BJ (cell line): ENCODE results near the gene STUB1. TPM values are rescaled to one million over a fixed set of nuclear protein-coding genes. Genes with fewer than 3 reads are reported as not detected.

ENCODE experiments used
- CTCF ChIA-PET: fragments of 350-600 bp; formaldehyde crosslinking; extraction: SDS; loops from one replicate; lab custom pipeline; 2021; ENCODE audit warnings: antibody characterized with exemption, inconsistent platforms; lab: Yijun Ruan, JAX
- POLR2A ChIA-PET: fragments of 300-600 bp; sonication (Branson Sonifier 250); formaldehyde crosslinking; extraction: SDS; loops from one replicate; lab custom pipeline; 2021; ENCODE audit warnings: antibody characterized with exemption; lab: Charles Lee
- DNase-seq: peaks from one replicate; pipeline ENCODE4 v3.0.0-alpha.2; 2011; ENCODE audit warnings: low read depth
- H3K27me3 ChIP-seq: 2 replicates; pipeline ENCODE4 v1.6.0; 2011; ENCODE audit warnings: low read length; ENCODE audit not compliant: control insufficient read depth, insufficient read depth
- H3K36me3 ChIP-seq: 2 replicates; pipeline ENCODE4 v1.5.1; 2011; ENCODE audit warnings: low read length; ENCODE audit not compliant: control insufficient read depth, insufficient read depth
- H3K4me3 ChIP-seq: 2 replicates; pipeline ENCODE4 v1.5.1; 2011; ENCODE audit warnings: low read depth, mild to moderate bottlenecking, control low read depth, low read length
- CTCF ChIP-seq: IDR thresholded peaks from 2 replicates; pipeline ENCODE4 v1.5.1; 2011; ENCODE audit warnings: low read depth, mild to moderate bottlenecking, control low read depth, inconsistent platforms, low read length, moderate library complexity; ENCODE audit not compliant: insufficient read depth
- polyA plus RNA-seq: library from polyadenylated mRNA; depleted of rRNA; stranded (reverse); fragments of >200 nt; gene quantifications from 2 replicates; pipeline ENCODE4 v1.2.3, GENCODE V29; 2011

STUB1 gene
- polyA plus RNA-seq, 1 experiment = 148 TPM

DNA sequence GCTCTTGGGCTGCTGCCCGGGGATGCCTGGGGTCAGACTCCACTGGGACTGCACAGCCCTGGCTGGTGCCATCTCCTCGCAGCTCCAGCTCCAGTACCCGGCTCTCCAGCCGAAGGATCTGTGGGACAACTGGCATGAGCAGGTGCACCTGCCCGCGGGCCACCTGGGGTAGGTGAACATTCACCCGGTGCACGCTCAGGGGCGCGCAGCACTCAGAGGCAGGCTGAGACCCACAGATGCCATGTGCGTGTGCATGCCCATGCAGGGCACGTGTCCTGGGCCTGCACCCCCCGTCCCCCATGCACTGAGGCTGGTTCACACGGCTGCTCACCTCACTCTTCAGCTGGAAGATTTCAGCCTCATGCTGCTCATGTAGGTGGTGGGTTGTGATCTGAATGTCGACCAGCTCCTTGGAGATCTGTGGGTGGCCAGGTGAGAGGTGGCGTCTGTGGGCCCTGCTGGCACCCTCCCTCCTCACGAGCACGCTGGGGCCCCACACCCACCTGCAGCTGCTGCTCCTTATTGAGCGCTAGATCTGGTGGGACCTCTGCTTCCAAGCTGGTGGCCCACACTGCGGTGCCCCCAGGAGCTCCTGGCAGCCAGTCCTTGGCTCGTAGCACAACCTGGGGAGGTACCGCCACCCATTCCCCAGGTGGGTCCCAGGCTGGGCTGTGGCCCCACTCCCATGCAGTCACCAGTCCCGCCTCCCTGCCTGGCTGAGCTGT, 45.4 kb downstream of the STUB1 start:
- POLR2A ChIA-PET = no interaction called here

GRCh38 chr16:726188-726437, 45.9 kb downstream of the STUB1 start:
- no peak overlapping the region for H3K4me3 ChIP-seq
- ChIA-PET CTCF (interaction anchor here (1.3 to 2.9 kb wide), 3 partner anchors 10 to 15 kb away, joined by 3 to 18 read pairs (median 14); partner anchors contain the start of gene METRN), POLR2A (no interaction called here)
- no peak for TF ChIP-seq CTCF
- 0 out of 2 replicates have a peak, but pooled peaks cover 2% of the 10 kb centered on the region for H3K36me3 ChIP-seq
- DNase-seq = no peak
- H3K27me3 ChIP-seq = no peaks in the 10 kb centered on the region

More for the DNA sequence above, 45.4 kb downstream of the STUB1 start:
- Histone ChIP-seq H3K36me3 (0 out of 2 replicates have a peak, but pooled peaks cover 2% of the 10 kb centered on the region), H3K27me3 (no peaks in the 10 kb centered on the region), H3K4me3 (no peak overlapping the region)
- CTCF ChIA-PET = interaction anchor here (1.1 to 2.9 kb wide), 4 partner anchors 10 to 15 kb away, joined by 3 to 18 read pairs (median 8); partner anchors contain the start of genes CIAO3 and METRN
- no peak for DNase-seq
- TF ChIP-seq CTCF = no peak

DNA sequence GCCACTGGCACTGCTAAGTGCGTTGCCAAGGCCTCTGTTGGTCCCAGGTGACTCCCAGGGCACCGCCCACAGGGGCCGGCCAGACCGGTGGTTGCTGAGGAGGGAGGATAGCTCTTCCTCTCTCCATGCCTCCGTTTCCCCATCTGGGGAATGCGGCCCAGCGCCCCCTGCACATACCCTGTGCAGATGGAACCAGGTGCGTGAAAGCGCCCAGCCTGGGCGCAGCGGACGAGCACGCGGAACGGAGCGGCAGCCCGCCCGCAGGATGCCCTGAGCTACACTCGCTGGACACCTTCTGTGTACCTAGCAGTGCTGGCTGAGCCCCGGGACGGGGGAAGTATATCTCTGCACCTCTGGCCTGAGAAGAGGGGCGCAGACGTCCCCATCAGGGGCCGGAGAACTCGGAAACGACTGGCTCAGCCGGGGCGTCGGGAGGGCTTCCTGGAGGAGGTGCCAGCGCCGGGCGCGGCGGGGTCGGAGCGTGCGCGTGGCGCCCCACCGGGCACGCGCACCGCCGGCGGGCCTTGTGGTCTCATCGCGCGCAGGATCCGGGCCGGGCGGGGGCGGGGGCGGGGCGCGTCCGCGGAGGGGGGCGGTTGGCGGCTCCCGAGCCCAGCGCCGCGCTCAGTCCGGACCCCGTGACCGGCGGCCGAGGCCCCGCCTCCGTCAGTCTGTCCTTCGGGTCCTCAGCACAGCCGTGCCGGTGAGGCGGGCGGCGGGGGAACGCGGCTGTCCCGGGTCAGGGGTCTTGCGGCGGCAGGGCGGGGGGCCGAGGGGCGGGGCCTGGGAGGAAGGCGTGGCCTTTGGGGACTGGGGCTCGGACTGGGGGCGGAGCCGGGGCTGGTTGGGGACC, 46.5 kb downstream of the STUB1 start, which contains the start of the genes CCDC78 and HAGHL:
CCDC78 (minus strand) TSS at position 6 of the 853 bp plus-strand sequence. CDS start 76 bp downstream, outside the sequence.
HAGHL (plus strand) TSS at position 669 of the 853 bp plus-strand sequence. CDS start 404 bp downstream, outside the sequence.
- no peak for DNase-seq
- H3K36me3 ChIP-seq = peaks cover 4% of the 10 kb centered on the region; the same call in 1 of the 2 replicates
- peak within 1 kb of the TSS; percentile 66 for H3K4me3 ChIP-seq
- ChIA-PET POLR2A (no interaction called here), CTCF (interaction anchor here (1.3 to 2.9 kb wide), 4 partner anchors 11 to 16 kb away, joined by 3 to 18 read pairs (median 14); partner anchors contain the start of gene METRN)
- TF ChIP-seq CTCF = no peak
- H3K27me3 ChIP-seq = no peaks in the 10 kb centered on the region

DNA sequence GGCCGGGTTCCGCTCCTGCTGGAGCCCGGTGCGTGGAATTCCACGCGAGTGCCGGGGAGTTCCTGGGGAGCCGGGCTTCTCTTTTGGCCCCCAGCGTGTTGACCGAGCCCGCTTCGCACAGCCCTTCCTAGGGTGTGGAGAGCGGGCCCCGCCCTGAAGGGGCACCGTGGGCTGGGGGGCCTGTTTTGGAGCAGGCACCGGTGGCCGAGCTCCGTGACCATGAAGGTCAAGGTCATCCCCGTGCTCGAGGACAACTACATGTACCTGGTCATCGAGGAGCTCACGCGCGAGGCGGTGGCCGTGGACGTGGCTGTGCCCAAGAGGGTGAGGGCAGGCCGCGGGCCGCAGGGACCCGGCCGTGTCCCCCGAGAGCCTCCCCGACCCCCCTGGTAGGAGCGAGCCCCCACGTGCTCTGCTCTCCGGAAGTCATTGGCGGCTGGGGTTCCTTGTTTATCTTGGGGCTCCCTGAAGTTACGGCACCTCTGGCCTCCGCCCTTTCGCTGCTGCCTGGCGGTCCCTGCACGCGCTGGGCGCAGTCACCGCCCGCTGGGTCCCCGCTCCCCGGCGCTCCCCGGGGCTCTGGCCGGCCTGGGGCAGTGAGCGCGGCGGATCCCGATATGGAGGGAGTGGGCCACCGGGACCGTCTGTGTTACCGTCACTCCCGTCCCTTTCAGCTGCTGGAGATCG, 47.2 kb downstream of the STUB1 start:
- TF ChIP-seq CTCF = no peak

More for the DNA sequence above, 47.2 kb downstream of the STUB1 start:
- CTCF ChIA-PET = interaction anchor here (1.5 to 2.8 kb wide), 2 partner anchors 15 to 60 kb away, joined by 3 to 14 read pairs; partner anchors contain the start of gene RPUSD1
- no peak for DNase-seq
- no peaks in the 10 kb centered on the region for H3K27me3 ChIP-seq
- H3K36me3 ChIP-seq = peaks cover 7% of the 10 kb centered on the region
- H3K4me3 ChIP-seq = peak overlapping the region; percentile 66
- POLR2A ChIA-PET = no interaction called here
